Endothelial cell of hepatic sinusoid (primary cell): Measurements from ENCODE around the gene RPS26.
"Not testable (repeated sequence)": the region's sequence is repeated elsewhere in the genome, so short reads cannot be mapped to it uniquely, and the experiment has no call there.

Source experiments
- in situ Hi-C: cut with HindIII; loops from 2 replicates; pipeline ENCODE4 v1.10.0; 2017; ENCODE audit warnings: low sequenced_read_pairs

The RPS26 gene

GRCh38 chr12:56020423-56021184 is 21.1 kb upstream of the RPS26 start, which contains the start of gene IKZF4:
TSS of gene IKZF4 (plus strand) at chr12:56021043. CDS start at chr12:56021494, 451 bp downstream.
- in situ Hi-C loops, result no loop called here

- in situ Hi-C loops, result no loop called here
These were observed 19.7 kb upstream of the RPS26 start for GRCh38 chr12:56021889-56022497.

GRCh38 chr12:56028511-56029165 is 13.1 kb upstream of the RPS26 start:
- in situ Hi-C loops, result no loop called here

- in situ Hi-C loops, result no loop called here
These were observed 12.6 kb upstream of the RPS26 start for GRCh38 chr12:56029166-56029519.

- in situ Hi-C loops, result loop anchor here (10.0 kb wide), 1 partner anchor 55 kb away; the partner anchor contains the start of gene RAB5B
These were observed 11.9 kb upstream of the RPS26 start for GRCh38 chr12:56029666-56030293.

GRCh38 chr12:56031987-56032386 is 9.7 kb upstream of the RPS26 start:
- in situ Hi-C loops, result loop anchor here (10.0 kb wide), 1 partner anchor 57 kb away; the partner anchor contains the start of gene RAB5B

- in situ Hi-C loops, result loop anchor here (10.0 kb wide), 1 partner anchor 60 kb away; the partner anchor contains the start of gene RAB5B
These were observed 7.0 kb upstream of the RPS26 start for GRCh38 chr12:56034586-56035332.

GRCh38 chr12:56037161-56037560 is 4.6 kb upstream of the RPS26 start:
- in situ Hi-C loops, result loop anchor here (10.0 kb wide), 1 partner anchor 62 kb away; the partner anchor contains the start of gene RAB5B

- in situ Hi-C loops, result loop anchor here (10.0 kb wide), 1 partner anchor 63 kb away; the partner anchor contains the start of gene RAB5B
These were observed 3.6 kb upstream of the RPS26 start for GRCh38 chr12:56038022-56038655.

- in situ Hi-C loops, result no loop called here
These were observed 1.6 kb upstream of the RPS26 start for GRCh38 chr12:56040151-56040550.

GRCh38 chr12:56040963-56041551 is 661 bp upstream of the RPS26 start:
- in situ Hi-C loops, result no loop called here

- in situ Hi-C loops, result not testable (repeated sequence)
These were observed 704 bp downstream of the RPS26 start for GRCh38 chr12:56042430-56042813.

- in situ Hi-C loops, result no loop called here
These were observed 1.1 kb downstream of the RPS26 start for GRCh38 chr12:56042843-56043242.

- in situ Hi-C loops, result no loop called here
These were observed 4.5 kb downstream of the RPS26 start for GRCh38 chr12:56046027-56046780.

- in situ Hi-C loops, result no loop called here
These were observed 11.7 kb downstream of the RPS26 start for GRCh38 chr12:56053407-56053893.

- in situ Hi-C loops, result loop anchor here (5.0 kb wide), 1 partner anchor 37 kb away; no protein-coding TSS in a partner anchor
These were observed 18.2 kb downstream of the RPS26 start for GRCh38 chr12:56059964-56060363.

GRCh38 chr12:56061982-56062381 is 20.3 kb downstream of the RPS26 start:
- in situ Hi-C loops, result no loop called here

- in situ Hi-C loops, result no loop called here
These were observed 21.3 kb downstream of the RPS26 start for GRCh38 chr12:56062996-56063395.

- in situ Hi-C loops, result no loop called here
These were observed 29.9 kb downstream of the RPS26 start for GRCh38 chr12:56071648-56072047.
